CD4-positive, alpha-beta T cell treated with Interleukin-4 for 4 hours (primary cell): ENCODE data around the gene SELENOT.
"Not testable (repeated sequence)": the region's sequence is repeated elsewhere in the genome, so short reads cannot be mapped to it uniquely, and the experiment has no call there.

Source experiments
- DNase-seq: peaks from one replicate; pipeline ENCODE4 v3.0.0-alpha.2; 2020

Gene SELENOT

GRCh38 chr3:150609988-150610387, 6.9 kb downstream of the SELENOT start:
- no peak for DNase-seq

GRCh38 chr3:150610785-150611184, 7.7 kb downstream of the SELENOT start:
- DNase-seq, result no peak

GRCh38 chr3:150611666-150612065, 8.5 kb downstream of the SELENOT start:
- no peak for DNase-seq

- DNase-seq, result no peak
These were observed 9.4 kb downstream of the SELENOT start for GRCh38 chr3:150612494-150612893.

GRCh38 chr3:150613034-150613433, 9.9 kb downstream of the SELENOT start:
- no peak for DNase-seq

GRCh38 chr3:150613709-150614480, 10.8 kb downstream of the SELENOT start:
- peak; percentile 24 for DNase-seq

- no peak for DNase-seq
These were observed 17.0 kb downstream of the SELENOT start for GRCh38 chr3:150620002-150620689.

GRCh38 chr3:150622955-150623354, 19.8 kb downstream of the SELENOT start:
- DNase-seq, result not testable (repeated sequence)

GRCh38 chr3:150623945-150624344, 20.8 kb downstream of the SELENOT start:
- no peak for DNase-seq

- DNase-seq, result no peak
These were observed 23.2 kb downstream of the SELENOT start for GRCh38 chr3:150626148-150626930.

- DNase-seq, result no peak
These were observed 24.4 kb downstream of the SELENOT start for GRCh38 chr3:150627557-150627956.

GRCh38 chr3:150631515-150632221, 28.5 kb downstream of the SELENOT start:
- DNase-seq, result no peak

- DNase-seq, result no peak
These were observed 32.0 kb downstream of the SELENOT start for GRCh38 chr3:150635076-150635475.

GRCh38 chr3:150635526-150635925, 32.4 kb downstream of the SELENOT start:
- DNase-seq, result peak; percentile 49

- no peak for DNase-seq
These were observed 33.1 kb downstream of the SELENOT start for GRCh38 chr3:150636258-150636657.

- DNase-seq, result no peak
These were observed 36.1 kb downstream of the SELENOT start for GRCh38 chr3:150639262-150639661.

GRCh38 chr3:150640256-150640655, 37.1 kb downstream of the SELENOT start:
- DNase-seq, result no peak

- DNase-seq, result no peak
These were observed 50.0 kb downstream of the SELENOT start for GRCh38 chr3:150653110-150653561.

GRCh38 chr3:150656316-150656715, 53.2 kb downstream of the SELENOT start:
- DNase-seq, result no peak

- no peak for DNase-seq
These were observed 59.5 kb downstream of the SELENOT start for GRCh38 chr3:150662410-150663200.

GRCh38 chr3:150663461-150663860, 60.3 kb downstream of the SELENOT start:
- no peak for DNase-seq

GRCh38 chr3:150666167-150666566, 63.0 kb downstream of the SELENOT start:
- no peak for DNase-seq
